GM10266 (cell line): ENCODE results near the gene UCHL3.

Experiments used
- DNase-seq: peaks from one replicate; pipeline ENCODE4 v3.0.0; 2012; ENCODE audit errors: extremely low spot score
- TF ChIP-seq, protein P1 (sequence below): IDR thresholded peaks from 2 replicates; pipeline ENCODE4 v1.5.1; 2012; ENCODE audit warnings: mild to moderate bottlenecking, low read depth; ENCODE audit not compliant: control insufficient read depth, insufficient read depth; ENCODE audit errors: missing control alignments

The UCHL3 gene

DNA sequence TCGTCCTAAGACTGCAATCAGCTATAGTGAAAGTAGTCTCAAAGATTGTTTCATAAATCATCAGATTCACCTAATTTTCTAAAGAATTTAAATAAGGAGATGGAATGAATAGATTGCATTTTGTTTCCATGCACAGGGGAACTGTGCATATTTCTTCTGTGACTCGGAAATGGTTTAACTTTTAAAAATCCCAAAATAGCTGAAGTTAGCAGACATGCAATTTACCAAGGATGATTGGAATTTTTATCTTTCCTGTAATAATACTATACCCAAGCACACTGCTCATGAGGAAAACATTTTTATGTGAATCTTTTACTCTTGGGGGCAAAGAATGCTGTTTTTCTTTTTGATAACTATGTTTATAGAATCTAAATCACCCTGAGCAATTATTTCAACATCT is 71.6 kb downstream of the UCHL3 start:
- TF ChIP-seq, protein P1, sequence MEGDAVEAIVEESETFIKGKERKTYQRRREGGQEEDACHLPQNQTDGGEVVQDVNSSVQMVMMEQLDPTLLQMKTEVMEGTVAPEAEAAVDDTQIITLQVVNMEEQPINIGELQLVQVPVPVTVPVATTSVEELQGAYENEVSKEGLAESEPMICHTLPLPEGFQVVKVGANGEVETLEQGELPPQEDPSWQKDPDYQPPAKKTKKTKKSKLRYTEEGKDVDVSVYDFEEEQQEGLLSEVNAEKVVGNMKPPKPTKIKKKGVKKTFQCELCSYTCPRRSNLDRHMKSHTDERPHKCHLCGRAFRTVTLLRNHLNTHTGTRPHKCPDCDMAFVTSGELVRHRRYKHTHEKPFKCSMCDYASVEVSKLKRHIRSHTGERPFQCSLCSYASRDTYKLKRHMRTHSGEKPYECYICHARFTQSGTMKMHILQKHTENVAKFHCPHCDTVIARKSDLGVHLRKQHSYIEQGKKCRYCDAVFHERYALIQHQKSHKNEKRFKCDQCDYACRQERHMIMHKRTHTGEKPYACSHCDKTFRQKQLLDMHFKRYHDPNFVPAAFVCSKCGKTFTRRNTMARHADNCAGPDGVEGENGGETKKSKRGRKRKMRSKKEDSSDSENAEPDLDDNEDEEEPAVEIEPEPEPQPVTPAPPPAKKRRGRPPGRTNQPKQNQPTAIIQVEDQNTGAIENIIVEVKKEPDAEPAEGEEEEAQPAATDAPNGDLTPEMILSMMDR, result no peak
- no peak for DNase-seq

DNA sequence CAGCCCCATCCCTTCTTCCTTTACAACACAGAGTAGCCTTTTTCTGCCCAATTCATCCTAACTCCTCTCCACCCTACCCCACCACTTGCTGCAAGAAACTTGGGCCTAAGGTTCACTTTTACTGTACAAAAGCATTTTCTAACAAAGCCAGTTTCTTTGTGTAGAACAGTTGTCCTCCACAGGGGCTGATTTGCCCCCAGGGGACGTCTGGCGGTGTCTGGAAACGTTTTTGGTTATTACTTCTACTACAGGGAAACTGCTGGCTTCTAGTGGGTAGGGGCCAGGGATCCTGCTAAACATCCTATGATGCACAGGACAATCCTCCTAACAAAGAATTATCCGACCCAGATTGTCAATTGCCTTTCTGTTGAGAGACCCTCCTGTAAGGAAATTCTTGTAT is 79.2 kb downstream of the UCHL3 start:
- DNase-seq, result no peak
- TF ChIP-seq, protein P1, result no peak

DNA sequence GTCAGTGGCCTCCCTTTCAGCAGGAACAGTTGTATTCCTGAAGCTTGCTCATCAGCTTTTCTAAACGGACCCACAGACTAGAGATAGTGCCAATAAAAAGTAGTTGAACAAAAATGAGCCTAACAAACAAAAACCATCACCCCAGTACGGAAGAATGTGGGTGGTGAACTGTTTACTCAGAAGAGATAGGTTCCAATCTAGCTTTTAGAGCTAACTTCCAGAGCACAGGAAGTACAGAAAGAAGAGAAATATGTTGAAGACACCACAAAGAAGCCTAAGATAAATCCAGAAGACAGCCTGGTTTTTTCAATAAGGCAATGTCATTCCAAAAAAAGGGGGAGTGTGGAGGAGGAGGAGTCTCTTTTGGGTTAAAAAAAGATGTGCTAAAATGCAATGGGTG is 83.7 kb downstream of the UCHL3 start:
- TF ChIP-seq, protein P1, result no peak
- DNase-seq, result no peak

DNA sequence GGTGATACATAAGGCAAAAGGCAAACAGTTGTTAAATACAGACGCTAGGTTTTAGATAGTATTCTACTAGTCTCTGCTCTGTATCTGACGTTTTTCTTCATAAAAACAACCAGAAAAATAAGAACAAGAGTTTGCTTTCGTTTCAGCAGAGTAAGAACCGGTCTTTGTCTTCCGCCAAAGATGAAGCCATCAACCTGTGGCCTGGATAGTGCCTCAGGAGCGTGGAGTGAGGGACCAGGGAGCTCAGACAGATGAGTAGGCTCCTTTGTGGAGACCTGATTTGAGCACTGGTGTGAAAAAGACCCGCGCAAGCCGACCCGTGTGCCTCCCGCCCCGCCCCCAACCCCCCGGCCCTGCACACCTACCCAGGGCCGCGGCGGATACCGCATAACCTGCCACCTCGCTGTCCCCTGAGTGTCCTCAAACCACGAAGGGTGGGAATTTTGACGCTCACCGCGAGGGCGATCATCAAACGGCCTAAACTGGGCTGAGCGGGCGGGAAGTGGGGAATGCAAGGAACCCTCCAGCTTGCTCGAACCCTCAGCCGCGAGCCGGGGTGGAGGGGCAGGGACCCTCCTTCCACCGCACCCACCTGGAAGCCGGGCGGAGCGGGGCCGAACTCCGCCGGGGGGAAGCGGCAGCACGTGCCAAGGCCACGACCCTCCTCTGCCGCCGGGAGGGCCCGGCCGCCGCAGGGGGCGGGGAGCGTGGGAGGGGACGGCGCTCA is 85.7 kb downstream of the UCHL3 start:
- no peak for DNase-seq
- TF ChIP-seq, protein P1, result no peak

DNA sequence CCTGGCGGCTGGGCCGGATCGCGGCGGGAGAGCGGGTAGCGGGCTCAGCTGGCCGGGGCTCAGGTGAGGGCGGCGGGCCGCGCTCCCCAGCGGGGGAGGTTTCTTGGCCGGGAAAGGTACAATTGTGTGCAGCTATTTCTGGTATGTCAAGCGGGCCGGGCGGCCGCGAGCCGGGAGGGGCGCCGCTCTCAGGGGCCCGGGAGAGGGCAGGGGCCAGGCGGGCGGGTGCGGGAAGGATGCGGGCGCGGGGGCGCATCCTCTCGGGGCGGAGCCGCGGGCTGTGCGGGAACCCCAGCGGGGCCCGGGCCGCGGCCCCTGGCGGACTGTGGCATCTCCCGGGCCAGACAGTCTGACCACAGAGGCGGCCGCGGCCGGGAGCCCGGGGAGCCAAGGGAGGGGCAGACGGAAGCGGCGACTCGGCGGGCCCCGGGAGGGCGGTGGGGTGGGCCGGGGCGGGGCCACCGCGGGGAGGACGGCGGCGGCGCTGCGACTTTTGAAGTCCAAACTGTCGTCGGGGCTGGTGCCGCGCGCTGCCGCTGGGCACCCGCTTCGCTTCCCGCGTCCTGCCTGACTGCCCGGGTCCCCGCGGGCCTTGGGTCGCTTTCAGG is 86.3 kb downstream of the UCHL3 start, which contains the start of gene LMO7:
Gene LMO7, plus strand, starts transcription at position 503 of the 608 bp plus-strand sequence. CDS start 328 bp downstream, outside the sequence.
- TF ChIP-seq, protein P1, result no peak
- DNase-seq, result peak; percentile 87

DNA sequence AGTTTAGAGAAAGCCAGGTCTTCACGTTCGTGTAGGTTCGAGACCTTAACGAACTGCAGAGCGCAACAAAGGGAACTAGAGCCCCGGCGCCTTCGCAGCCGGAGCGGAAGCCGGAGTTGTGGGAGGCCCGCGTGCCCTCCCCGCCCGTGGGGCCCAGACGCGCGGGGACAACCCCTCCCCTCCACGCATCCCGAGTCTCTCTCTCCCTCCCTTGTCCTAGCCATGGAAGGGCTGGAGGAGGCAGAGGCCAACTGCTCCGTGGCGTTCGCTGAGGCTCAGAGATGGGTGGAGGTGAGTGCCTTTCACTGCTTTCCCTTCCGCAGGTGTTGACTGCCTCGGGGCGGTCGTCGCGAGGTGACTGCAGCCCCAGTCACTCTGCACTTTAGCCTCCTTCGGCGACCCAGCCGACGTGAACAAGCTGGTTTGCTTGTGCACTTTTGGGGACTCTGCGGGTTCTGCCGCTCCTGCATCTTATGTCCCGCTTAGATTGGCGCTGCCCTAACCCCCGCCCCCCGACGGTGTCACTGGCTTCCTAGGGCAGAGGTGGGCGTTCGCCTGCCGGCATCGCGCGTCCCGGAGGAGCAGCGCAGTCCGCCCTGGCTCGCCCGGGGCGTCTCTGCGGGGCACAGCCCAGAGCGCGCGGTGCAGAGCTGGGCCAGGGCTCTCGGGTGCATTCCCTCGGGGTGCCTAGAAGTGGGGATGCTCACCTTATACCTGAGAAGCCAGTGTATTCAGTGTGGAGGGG is 87.0 kb downstream of the UCHL3 start:
- DNase-seq, result peak; percentile 59
- TF ChIP-seq, protein P1, result no peak
